ENCODE measurements around the gene RAB1B. TPM values are rescaled to one million over a fixed set of nuclear protein-coding genes. Genes with fewer than 3 reads are reported as not detected.

RAB1B gene
- total and polyA plus RNA-seq, 3 donors from 2014 or later, result 63.2 to 180 (median 107) TPM

GRCh38 chr11:66259956-66260355, 8.5 kb upstream of the RAB1B start:
- intact Hi-C loops (cut with DNase I; ENCODE audit: low total_unique reads), result no loop called here
- 63 to 93% methylated on average over 1 to 4 of the region's 4 CpGs for WGBS, 2 donors
- no peak for DNase-seq
- H3K9me3 ChIP-seq, result no peaks in the 10 kb centered on the region
- no peak overlapping the region for H3K4me3 ChIP-seq
- H3K4me1 ChIP-seq, result peaks cover 6% of the 10 kb centered on the region
- no peaks in the 10 kb centered on the region for H3K27me3 ChIP-seq
- TF ChIP-seq, protein P1, sequence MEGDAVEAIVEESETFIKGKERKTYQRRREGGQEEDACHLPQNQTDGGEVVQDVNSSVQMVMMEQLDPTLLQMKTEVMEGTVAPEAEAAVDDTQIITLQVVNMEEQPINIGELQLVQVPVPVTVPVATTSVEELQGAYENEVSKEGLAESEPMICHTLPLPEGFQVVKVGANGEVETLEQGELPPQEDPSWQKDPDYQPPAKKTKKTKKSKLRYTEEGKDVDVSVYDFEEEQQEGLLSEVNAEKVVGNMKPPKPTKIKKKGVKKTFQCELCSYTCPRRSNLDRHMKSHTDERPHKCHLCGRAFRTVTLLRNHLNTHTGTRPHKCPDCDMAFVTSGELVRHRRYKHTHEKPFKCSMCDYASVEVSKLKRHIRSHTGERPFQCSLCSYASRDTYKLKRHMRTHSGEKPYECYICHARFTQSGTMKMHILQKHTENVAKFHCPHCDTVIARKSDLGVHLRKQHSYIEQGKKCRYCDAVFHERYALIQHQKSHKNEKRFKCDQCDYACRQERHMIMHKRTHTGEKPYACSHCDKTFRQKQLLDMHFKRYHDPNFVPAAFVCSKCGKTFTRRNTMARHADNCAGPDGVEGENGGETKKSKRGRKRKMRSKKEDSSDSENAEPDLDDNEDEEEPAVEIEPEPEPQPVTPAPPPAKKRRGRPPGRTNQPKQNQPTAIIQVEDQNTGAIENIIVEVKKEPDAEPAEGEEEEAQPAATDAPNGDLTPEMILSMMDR (IDR thresholded peaks at IDR 0.05), result no peak
- TF ChIP-seq POLR2A (IDR thresholded peaks at IDR 0.05), result no peak
- H3K36me3 ChIP-seq (ENCODE audit: low read depth, missing control alignments), result no peaks in the 10 kb centered on the region
- no peak overlapping the region for H3K27ac ChIP-seq

DNA sequence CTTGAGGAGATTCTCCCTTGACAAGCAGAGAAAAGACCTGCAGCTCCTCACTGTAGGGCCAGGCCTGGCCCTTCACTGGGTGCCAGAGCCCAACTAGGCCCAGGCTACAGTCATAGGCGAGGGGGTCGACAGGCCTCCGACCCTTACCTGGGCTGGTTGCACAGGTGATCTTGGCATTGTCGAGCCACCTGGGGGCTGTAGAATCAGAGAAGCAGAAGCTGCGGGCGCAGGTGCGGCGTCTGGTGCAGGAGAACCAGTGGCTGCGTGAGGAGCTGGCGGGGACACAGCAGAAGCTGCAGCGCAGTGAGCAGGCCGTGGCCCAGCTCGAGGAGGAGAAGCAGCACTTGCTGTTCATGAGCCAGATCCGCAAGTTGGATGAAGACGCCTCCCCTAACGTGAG, 6.9 kb upstream of the RAB1B start:
- Histone ChIP-seq H3K9me3 (no peaks in the 10 kb centered on the region), H3K4me1 (peaks cover 6% of the 10 kb centered on the region), H3K27me3 (no peaks in the 10 kb centered on the region), H3K4me3 (no peak overlapping the region), H3K27ac (no peak overlapping the region), H3K36me3 (ENCODE audit: low read depth, missing control alignments) (no peaks in the 10 kb centered on the region)
- no peak for TF ChIP-seq POLR2A (IDR thresholded peaks at IDR 0.05)
- TF ChIP-seq, protein P1 (IDR thresholded peaks at IDR 0.05), result no peak
- DNase-seq, result no peak
- WGBS, 2 donors, result 90 to 98% methylated on average over 7 to 16 of the region's 16 CpGs
- intact Hi-C loops (cut with DNase I; ENCODE audit: low total_unique reads), result no loop called here

DNA sequence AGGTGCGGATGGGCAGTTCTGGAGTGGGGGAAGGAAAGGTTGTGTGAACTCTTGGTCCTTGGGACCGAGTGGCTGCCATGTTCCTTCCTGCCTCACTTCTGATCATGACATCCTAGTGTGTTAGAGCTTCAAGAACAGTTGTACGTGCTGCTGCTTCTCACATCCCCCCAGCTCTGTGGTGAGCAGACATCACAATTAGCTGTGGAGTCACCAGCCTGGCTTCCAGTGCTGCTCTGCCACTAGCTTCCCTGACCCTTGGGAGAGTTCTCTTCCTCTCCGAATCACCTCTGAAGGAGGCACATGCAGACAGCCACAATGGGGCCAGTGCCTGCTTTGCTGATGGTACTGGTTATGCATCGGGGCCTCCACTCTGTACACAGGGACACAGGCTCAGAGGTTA, 6.2 kb upstream of the RAB1B start:
- Histone ChIP-seq H3K4me3 (no peak overlapping the region), H3K4me1 (peaks cover 11% of the 10 kb centered on the region), H3K9me3 (no peaks in the 10 kb centered on the region), H3K27me3 (no peaks in the 10 kb centered on the region), H3K36me3 (ENCODE audit: low read depth, missing control alignments) (no peaks in the 10 kb centered on the region), H3K27ac (no peak overlapping the region)
- intact Hi-C loops (cut with DNase I; ENCODE audit: low total_unique reads), result no loop called here
- 96% methylated on average over 5 of the region's 5 CpGs for WGBS, 2 donors
- TF ChIP-seq, protein P1 (IDR thresholded peaks at IDR 0.05), result no peak
- TF ChIP-seq POLR2A (IDR thresholded peaks at IDR 0.05), result no peak
- DNase-seq, result no peak

- no peak for DNase-seq
- Histone ChIP-seq H3K36me3 (ENCODE audit: low read depth, missing control alignments) (no peaks in the 10 kb centered on the region), H3K4me1 (peaks cover 11% of the 10 kb centered on the region), H3K27ac (no peak overlapping the region), H3K9me3 (no peaks in the 10 kb centered on the region), H3K27me3 (no peaks in the 10 kb centered on the region), H3K4me3 (no peak overlapping the region)
- intact Hi-C loops (cut with DNase I; ENCODE audit: low total_unique reads), result no loop called here
- 92 to 98% methylated on average over 7 to 12 of the region's 12 CpGs for WGBS, 2 donors
- TF ChIP-seq, protein P1 (IDR thresholded peaks at IDR 0.05), result no peak
- no peak for TF ChIP-seq POLR2A (IDR thresholded peaks at IDR 0.05)
Measured at GRCh38 chr11:66262696-66263095, 5.7 kb upstream of the RAB1B start.

DNA sequence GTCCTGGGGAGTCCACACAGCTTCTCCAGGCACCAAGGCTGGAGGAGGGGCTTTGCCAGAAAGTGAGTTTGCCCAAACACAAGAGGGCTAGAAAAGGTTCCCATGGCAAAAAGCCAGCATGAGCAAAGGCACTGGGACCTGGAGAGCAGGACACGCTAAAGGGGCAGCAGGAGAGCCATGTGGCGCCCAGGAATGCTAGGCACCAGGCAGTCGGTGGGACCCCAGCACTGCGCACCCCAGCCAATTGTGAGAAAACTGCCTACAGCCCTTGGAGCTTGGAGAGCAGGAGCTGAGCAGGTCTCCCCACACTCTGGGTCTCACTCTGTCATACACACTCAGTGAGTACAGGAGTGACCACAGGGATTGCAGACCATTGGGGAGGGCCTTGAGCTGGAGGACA, 5.2 kb upstream of the RAB1B start:
- TF ChIP-seq, protein P1 (IDR thresholded peaks at IDR 0.05), result no peak
- TF ChIP-seq POLR2A (IDR thresholded peaks at IDR 0.05), result no peak
- H3K27me3 ChIP-seq, result no peaks in the 10 kb centered on the region
- H3K4me3 ChIP-seq, result no peak overlapping the region
- H3K9me3 ChIP-seq, result no peaks in the 10 kb centered on the region
- H3K36me3 ChIP-seq (ENCODE audit: low read depth, missing control alignments), result no peaks in the 10 kb centered on the region
- 92 to 94% methylated on average over 4 of the region's 4 CpGs for WGBS, 2 donors
- no peak overlapping the region for H3K27ac ChIP-seq
- peaks cover 11% of the 10 kb centered on the region for H3K4me1 ChIP-seq
- DNase-seq, result no peak
- intact Hi-C loops (cut with DNase I; ENCODE audit: low total_unique reads), result no loop called here
